ENCODE measurements around the gene GDF7.

The GDF7 gene

DNA sequence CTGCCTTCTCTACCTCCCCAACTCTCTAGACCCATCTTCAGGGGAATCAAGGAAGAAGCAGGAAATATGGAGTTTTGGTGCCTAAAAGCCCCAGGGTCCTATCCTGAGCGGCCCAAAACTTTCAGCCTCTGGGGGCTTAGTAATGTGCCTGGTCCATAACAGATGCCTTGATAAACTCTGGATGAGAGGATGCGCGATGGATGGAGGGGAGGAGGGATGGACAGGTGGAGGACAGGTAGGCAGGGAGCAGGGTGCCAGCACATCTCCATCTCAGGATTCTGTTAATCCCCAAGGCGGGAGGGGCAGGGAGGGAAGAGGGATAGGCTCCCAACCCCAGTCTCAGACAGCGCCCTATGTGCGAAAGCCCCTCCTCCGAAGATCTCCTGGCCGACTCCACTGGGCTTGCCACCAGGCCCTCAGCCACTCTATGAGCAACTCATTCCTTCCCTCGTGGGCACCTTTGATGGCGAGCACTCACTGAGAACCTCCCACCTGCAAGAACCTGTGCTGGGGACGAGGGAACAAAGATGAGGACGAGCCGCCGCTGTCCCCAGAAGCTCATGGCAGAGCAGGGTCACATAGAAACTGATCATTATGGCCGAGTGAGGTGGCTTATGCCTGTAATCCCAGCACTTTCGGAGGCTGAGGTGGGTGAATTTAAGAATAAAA is 39.1 kb upstream of the GDF7 start:
- H3K4me3 ChIP-seq (ENCODE audit: low read depth, low read length): no peak overlapping the region

DNA sequence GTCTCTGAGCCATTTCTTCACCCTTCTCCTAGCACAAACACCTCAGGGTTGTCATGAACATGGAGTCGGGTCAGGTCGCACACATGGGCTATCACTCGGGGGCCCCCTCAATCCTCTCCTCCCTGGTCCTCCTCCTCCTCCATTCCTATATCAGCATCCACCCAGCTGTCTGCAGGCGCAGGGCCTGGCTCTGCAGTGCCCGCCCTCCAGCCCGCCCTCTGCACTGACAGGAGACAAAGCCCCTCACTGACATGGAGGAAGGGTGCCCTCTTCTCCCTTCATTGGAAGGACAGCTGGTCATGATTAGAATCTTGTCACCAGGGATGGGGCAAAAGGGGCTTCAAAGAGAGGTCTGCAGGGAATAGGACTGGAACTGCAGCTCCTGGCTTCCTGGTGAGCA is 37.8 kb upstream of the GDF7 start:
- no peak overlapping the region for H3K4me3 ChIP-seq (ENCODE audit: low read depth, low read length)

DNA sequence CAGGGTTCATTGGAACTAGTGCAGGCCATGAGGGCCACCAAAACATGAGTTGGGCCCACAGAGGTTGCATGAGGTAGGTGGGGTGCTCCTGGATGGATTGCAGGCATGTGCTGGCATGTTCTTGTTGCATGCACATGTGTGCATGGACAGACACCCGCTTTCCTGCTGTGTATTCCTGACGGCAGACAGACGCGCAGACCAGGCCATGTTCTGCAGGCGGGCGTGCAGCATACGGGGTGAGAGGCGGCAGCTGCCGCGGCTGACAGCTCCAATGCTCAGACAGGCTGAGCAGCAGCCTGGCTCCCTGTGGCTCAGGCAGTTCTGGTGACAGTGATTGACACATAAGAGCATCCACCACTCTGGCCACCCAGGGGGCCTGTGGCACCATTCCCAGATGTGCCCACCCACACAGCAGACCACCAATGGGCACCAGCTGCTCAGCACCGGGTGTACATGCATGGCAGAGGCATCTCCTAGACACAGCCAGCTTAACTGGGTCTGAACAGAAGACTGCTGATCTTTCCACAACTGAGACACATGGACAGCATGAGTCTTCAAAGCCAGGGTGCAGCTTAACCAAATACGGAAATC is 37.3 kb upstream of the GDF7 start:
- no peak overlapping the region for H3K4me3 ChIP-seq (ENCODE audit: low read depth, low read length)

DNA sequence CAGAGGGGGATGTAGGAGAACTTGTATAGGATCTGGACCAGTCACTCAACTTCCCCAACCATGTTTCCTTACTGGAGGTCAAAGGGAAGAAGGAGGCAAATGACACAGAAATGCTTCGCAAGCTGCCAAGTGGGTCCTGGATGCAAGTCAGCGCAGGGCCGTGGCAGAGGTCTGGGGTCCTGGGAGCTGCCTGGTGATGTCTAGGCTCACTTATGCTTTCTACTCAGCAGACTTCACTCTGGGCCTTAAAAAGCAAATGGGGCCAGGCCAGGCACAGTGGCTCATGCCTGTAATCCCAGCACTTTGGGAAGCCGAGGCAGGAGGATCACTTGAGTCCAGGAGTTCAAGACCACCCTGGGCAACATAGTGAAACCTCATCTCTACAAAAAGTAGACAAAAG is 36.0 kb upstream of the GDF7 start:
- H3K4me3 ChIP-seq (ENCODE audit: low read depth, low read length): no peak overlapping the region

DNA sequence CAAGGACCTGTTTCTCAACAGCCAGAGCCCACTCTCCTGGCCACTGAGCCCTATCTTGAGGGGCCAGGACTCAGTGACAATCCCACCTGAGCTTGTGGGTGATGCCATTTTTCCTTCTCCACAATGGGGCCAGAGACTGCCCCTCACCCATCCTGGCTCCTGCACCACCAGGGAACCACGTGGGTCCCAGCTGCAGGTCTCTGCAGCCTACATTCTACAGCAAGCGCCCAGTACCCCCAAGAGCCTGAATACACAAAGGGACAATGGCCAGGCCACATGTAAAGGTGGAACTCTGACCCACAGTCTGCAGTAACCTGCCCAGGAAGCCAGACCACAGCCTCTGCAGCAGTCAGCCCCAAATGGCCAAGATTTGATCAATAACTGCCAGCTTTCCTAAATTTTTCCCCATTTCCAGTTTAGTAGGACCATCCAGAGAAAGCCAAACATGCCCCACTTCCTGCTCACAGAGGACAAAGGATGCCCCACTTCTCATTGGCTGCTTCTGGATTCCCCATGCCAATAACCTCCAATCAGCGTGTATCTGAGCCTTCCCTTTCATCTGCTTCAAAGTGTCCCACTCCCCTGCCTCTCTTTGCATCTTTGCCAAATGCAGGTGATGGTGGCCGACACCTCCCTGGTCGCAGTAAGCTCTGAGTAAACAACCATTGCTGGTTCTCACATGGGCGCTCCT is 35.2 kb upstream of the GDF7 start:
- H3K4me3 ChIP-seq (ENCODE audit: low read depth, low read length): no peak overlapping the region

DNA sequence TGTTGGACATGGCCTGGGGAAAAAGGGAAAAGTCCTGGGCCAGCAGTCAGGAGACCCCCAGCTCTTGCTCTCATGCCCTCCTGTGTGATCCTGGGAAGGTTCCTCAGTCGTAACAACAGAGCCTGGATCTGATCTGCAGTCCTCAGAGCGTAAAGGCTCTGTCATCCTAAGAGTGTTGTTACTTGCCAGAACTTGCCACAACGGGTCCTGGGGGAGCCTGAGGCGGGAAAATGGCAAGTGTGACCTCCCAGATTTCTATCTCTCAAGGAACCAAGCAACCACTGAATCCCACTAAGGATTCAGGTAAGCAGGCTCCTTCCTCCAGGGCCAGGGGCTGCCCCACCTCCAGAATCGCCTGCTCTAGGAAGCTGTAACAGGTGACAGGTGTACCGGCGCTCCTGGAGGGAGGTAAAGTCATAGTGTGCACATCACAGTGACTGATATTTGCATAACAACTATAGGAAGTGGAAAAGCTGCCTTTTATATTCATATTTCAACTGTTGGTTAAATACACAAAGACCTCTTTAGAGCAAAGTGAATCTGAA is 34.4 kb upstream of the GDF7 start:
- H3K4me3 ChIP-seq (ENCODE audit: low read depth, low read length): no peak overlapping the region

DNA sequence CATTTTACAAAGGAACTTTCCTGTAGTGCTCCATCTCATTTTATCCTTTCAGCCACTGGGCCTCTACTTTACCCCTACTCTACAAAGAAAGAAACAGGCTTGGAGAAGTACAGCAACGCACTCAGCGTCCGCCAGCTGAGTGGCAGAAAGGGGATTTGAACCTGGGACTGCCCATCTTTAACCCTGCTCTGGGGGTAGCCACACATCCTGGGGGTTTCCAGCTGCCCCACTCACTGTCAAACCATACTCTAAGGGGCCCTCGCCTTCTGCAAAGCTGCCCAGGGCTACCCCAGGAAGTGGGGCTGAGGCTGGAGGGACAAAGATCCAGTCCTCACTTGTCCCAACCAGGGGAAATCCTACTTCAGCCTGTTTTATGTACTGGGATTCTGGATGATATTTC is 33.9 kb upstream of the GDF7 start:
- no peak overlapping the region for H3K4me3 ChIP-seq (ENCODE audit: low read depth, low read length)

DNA sequence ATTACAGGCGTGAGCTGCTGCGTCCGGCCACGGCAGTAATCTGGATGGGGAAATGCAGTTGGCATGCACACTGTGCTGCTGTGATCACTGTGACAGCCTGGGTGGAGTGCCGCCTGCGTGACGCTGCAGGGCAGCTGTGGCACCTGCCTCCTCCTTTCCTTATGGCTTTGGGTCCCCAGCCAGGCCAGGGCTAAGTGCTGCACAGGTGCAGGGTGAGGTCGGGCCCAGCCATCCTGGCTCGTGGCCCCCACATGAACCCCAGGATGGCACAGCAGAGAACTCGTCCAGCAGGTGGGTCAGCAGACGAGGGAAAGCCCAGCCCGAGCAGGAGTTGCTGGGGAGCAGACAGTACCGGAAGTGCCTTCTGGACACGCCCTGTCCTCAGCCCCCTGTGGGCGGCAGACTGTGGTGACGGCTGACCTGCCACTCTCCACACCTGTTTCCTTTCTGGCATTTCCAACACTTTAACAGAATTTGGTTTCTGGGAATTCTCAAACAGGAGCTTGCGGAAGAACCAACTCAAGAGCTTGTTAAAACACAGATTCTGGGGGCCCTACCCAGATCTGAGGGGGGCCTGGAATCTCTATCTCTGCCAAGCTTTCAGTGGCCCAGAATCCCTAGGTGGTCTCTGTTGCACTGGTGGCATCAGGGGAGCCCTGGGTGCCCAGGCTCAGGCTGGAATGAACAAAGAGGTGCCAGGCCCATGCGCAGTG is 33.0 kb upstream of the GDF7 start:
- no peak overlapping the region for H3K4me3 ChIP-seq (ENCODE audit: low read depth, low read length)

DNA sequence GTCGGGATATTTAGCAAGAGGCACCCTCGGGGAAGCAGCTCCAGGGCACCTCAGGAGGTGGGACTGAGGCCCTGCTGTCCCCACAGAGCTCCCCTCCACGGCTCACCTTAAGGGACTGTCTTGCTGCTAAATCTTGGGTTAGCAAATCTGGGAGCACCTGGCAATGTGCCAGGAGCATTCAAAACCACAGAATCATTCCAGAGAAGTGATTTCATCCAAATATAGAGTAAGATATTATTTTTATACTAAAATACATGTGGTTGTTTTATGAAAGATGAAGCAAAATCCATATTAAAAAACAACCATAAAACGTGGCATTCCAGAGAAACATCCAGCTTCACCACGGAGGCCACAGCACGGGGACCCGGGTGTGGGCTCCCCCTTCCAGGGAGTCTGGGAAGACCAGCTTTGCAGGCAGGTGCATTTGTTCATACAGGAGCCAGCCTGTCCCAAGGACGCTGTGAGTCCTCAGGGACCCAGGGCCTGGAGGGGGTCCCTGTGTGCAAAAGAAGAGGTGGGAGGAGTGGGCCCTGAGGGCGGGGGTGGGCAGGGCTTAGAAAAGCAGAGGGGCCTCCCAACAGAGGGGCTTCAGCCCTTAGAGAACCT is 32.3 kb upstream of the GDF7 start:
- H3K4me3 ChIP-seq (ENCODE audit: low read depth, low read length): no peak overlapping the region

DNA sequence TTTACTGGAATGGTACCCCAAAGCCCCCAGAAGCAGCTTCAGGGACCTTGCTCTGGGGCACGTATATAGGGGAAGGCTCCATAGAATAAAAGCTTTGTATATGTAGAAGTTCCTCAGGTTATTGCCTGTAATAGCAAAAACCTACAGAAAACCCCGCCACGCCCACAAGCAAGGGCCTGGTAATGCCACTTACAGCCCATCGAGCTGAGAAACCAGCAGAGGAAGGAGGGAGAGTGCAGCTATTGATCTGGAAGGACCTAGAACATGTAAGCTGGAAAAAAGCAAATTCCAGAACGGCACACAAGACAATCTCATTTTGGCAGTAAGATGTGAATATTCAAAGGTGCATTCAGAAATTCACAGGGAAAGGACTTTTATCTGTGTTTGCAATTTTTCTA is 31.8 kb upstream of the GDF7 start:
- no peak overlapping the region for H3K4me3 ChIP-seq (ENCODE audit: low read depth, low read length)

DNA sequence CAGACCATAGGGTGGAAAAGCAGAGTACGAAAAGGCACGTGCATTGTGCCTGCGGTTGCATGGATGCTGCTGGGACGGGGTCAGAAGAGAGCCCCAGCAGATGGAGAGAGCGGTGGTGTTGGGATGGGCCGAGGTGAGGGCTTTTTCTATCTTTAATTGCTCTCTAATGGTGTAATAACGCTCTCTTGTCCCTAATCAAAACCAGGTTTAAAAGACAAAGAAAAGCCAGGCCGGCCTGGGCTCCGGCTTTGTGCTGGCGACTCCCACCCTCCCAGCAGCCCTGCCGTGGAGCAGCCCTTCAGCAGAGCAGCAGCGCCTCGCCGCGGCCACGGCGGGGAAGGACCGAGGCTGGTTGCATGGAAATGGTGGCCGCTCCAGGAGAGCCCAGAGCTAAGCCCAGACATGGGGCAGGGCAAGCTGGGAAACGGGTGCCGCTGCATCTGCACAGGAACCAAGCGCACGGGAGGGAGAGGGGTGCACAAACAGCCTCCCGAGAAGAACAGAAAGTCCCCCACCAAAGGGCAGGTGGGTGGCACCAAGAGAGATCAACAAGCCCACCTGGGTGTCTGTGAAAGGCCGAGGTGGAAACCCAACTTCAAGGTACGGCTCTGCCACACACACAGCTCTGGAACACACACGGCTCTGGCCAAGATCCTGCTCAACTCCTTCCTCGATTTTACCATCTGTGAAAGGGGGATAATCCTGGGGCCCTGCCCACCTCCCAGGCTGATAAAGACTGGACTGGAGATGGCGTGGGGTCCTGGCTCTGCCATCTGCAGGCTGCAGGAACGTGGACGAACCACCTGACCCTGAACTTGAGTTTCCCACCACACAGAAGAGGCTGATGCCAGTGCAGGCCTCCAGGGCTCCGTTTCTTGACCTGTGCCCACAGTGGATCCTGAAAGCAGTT is 31.0 kb upstream of the GDF7 start:
- H3K4me3 ChIP-seq (ENCODE audit: low read depth, low read length): no peak overlapping the region

DNA sequence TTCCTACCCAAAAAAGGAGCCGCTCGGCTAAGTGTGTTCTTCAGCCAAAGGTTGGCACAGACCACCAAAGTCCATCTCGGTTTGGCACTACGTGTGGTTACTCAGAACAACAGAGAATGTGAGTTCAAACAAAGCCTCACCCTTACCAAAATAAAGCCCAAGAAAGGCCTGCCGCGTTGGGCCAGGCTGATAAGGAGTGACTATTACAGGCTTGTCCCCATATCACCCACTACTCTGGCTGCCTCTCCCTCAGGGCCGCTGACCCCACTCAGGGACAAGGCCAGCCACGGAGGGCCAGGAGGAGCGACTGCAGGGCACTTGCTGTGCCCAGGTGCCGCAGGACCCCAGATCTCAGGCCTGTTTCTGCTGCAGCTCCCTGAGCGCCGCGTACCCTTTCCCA is 29.8 kb upstream of the GDF7 start:
- no peak overlapping the region for H3K4me3 ChIP-seq (ENCODE audit: low read depth, low read length)

DNA sequence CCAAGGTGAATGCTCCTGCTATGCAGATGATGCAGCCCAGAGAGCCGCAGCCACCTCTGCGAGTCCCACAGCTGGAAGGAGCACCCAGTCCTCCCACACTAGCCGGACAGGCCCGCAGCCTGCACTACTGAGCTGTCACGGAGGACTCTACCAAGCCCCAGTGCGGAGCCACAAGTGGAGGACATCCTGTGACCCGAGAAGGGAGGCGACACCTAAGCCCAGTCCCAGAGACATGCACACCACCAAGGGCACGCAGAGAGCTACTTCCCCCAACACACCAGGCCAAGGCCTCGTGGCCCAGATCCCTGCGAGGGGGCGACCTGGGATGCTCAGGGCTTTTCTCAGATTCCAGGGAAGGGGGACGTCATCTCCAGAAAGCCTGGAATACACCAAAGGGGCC is 28.9 kb upstream of the GDF7 start:
- H3K4me3 ChIP-seq (ENCODE audit: low read depth, low read length): no peak overlapping the region

DNA sequence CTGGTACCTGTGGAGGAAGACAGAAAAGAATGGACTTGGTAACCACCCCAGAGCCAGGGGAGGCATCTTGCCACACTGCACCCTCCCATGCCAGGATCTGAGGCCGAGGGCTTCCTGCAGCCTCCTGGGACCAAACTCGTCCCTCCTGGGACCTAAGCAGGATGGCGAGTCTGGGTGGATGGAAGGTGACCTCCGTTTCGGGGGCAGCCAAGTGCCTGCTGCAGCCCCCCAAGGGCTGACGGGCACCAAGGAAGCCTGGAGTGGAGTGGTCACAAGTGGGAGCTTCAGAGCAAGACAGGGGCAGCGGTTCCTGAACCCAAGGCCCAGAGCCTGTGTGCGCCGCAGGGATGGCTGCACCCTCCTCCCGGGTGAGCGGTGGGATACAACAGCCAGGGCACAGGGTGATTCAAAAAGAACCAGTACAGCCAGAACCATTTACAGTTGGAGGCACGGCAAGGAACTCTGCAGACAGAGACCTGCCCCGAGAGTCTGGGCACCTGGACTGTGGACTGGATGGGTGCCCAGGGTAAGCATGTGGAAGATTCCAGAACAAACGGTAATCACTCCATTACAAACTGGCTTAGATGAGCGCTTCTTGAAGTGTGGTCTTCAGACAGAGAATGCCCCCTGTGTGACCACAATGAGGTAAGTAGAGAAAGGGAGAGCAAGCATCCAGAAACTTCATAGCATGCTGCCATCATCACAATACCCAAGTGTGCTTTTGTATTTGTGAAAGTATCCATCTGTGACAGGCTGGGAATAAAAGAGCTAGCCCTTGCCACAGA is 28.1 kb upstream of the GDF7 start:
- no peak overlapping the region for H3K4me3 ChIP-seq (ENCODE audit: low read depth, low read length)

DNA sequence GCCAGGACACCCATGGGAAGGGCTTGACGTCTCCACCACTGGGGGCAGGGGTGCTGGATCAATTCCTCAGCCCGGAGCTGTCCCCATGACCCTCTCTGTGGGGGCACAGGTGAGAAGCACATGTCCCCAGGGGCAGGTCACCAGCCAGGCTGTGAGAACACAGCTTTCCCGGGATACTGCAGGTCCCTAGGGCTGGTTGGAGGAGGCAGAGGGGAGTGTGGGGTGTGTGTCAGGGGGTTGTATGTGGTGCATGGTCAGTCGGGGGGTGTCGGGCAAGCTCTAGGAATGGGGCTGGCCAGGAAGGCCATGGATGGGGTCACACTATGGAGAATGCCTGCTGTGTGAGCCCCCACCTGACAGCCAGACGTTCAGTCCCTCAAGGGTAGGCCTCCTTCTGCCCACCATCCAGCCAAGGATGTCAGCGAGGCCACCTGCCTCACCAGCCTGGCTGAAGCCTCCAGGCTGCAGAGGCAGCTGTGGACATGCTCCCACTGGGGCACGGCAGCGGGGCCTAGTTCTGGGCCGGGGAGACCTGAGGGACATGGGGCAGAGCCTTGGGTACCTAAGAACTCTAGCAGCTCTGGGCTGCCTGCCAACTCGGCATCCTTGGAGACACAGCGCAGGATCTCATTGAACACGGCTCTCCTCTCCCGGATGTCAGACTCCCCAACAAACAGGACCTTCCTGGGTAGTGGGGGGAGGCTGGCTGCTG is 26.4 kb upstream of the GDF7 start:
- H3K4me3 ChIP-seq (ENCODE audit: low read depth, low read length): no peak overlapping the region

DNA sequence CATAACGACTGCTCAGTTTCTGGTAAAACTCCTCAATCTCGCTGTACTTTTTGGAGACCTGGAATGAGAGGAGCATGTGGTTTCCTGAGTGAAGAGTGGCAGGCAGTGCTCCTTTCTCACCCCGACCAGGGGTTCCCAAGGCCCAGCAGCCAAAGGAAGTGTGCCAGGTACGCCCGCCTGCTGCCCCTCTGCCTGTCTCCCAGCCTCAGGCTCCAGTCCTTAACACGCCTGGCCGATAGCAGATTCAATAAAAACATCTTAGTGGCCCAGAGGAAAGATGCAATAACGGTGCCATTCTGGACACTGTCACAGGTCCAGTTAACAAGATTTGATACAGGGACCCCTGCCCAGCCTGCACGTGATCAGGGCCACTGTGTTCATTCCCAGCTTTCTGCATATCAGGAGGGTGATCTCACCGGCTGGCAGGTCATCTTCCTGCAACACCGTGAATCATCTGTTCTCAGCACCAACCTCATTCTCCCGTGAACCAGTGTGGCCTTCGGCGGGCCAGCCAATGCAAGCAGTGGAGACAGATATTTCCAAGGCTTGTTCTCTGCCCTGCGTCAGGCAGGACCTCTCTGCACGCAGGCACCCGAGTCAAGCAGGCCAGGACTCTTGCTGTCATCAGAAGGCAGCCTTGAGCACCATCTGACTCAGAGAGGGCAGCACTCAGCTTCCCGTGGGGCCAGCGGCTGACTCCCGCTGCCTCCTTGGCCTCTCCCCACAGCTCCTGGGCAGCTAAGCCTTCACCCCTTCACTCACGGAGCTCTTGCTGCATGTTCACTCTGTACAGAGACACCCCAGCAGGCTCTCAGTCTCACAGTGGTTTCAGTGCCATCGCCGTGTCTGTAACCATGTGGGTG is 25.6 kb upstream of the GDF7 start:
- no peak overlapping the region for H3K4me3 ChIP-seq (ENCODE audit: low read depth, low read length)

DNA sequence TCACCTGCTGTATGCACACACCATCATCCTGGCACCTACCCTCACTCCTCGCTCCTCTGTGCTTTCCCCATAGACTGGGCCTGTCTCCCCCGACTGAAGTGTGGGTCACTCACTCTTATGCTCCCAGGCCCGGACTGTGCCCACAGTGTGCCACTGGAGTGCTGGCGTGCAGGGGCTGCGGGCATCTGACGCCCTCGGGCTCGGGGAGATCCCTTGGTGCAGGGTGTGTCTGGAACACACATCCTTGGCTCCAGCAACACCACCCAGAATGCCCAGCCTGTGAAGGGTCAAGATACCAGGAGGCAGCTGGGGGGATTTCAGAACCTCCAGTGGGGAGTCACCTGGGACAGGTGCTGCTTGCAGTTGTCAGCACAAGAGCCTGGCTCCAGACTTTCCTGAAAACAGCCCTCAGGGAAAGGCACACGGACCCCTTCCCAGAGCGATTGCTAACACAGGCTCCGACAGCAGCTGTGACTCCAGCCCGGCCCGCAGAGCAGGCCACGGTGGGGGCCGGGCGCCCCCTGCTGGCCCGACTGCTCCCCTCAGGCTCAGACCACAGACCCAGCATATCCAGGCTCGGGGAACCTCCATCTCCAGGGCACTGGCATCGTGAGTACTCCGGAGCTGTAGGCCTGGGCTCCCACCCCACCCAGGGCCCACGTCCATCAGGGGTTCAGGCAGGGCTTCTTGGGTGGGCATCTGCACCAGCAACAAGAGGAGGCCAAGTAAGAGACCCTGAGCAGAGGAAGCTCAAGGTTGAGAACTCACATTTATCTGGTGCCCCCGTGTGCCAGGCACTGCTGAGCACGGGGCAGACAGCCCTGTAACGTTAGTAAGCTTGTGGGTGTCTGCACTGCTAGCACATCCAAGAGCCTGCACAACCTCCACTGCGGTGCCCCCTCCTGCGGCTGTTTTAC is 24.6 kb upstream of the GDF7 start:
- H3K4me3 ChIP-seq (ENCODE audit: low read depth, low read length): no peak overlapping the region

Measured in iPS-11a (cell line).